SU-DHL-6 (cell line): ENCODE results near the gene P2RY8.
A peak's percentile ranks its signal among the peaks of the same experiment; 100 is the strongest.

Source experiments
- H2AFZ ChIP-seq: fragments of 200-600 bp; sonication (generic); 2 replicates; pipeline ENCODE4 v1.6.1; 2014; ENCODE audit warnings: low read depth, mild to moderate bottlenecking, moderate library complexity, mixed read lengths, antibody characterized with exemption, low read length; ENCODE audit not compliant: severe bottlenecking
- H3F3A ChIP-seq: fragments of 200-600 bp; shearing (Covaris generic); 2 replicates; pipeline ENCODE4 v1.6.0; 2016; ENCODE audit warnings: antibody characterized with exemption, mild to moderate bottlenecking; ENCODE audit not compliant: insufficient read depth
- H3K27ac ChIP-seq: fragments of 200-600 bp; sonication (generic); 2 replicates; pipeline ENCODE4 v1.5.1; 2016; ENCODE audit warnings: low read depth, mild to moderate bottlenecking, low read length, moderate library complexity, mixed read lengths
- H3K27me3 ChIP-seq: fragments of 200-600 bp; sonication (generic), shearing (Covaris generic); 2 replicates; pipeline ENCODE4 v1.6.0; 2014; ENCODE audit warnings: mild to moderate bottlenecking, low read length
- H3K36me3 ChIP-seq: fragments of 200-600 bp; sonication (generic); 2 replicates; pipeline ENCODE4 v1.6.1; 2014; ENCODE audit warnings: mild to moderate bottlenecking, low read length, mixed read lengths
- H3K4me2 ChIP-seq: fragments of 300-600, 200-600 bp; shearing (Covaris generic), sonication (generic); 2 replicates; pipeline ENCODE4 v1.6.0; 2014; ENCODE audit warnings: low read length, low read depth, mild to moderate bottlenecking; ENCODE audit not compliant: poor library complexity, severe bottlenecking
- H3K4me3 ChIP-seq: fragments of 200-600 bp; sonication (generic); 2 replicates; pipeline ENCODE4 v1.5.1; 2014; ENCODE audit warnings: antibody characterized with exemption, low read length, mild to moderate bottlenecking, mixed read lengths; ENCODE audit not compliant: insufficient read depth, poor library complexity, severe bottlenecking
- H3K79me2 ChIP-seq: fragments of 200-600 bp; sonication (generic); 2 replicates; pipeline ENCODE4 v1.6.1; 2014; ENCODE audit warnings: mild to moderate bottlenecking, low read length, moderate library complexity; ENCODE audit not compliant: insufficient read depth
- H3K9ac ChIP-seq: fragments of 200-600 bp; sonication (generic); 2 replicates; pipeline ENCODE4 v1.7.0; 2014; ENCODE audit warnings: mild to moderate bottlenecking, low read length
- H3K9me2 ChIP-seq: fragments of 200-600 bp; sonication (generic); replicated peaks from 2 replicates; pipeline ENCODE4 v1.6.1; 2014; ENCODE audit warnings: low read length; ENCODE audit not compliant: insufficient read depth
- H3K9me3 ChIP-seq: fragments of 200-600 bp; sonication (generic); 2 replicates; pipeline ENCODE4 v1.6.1; 2014; ENCODE audit warnings: low read length, mixed read lengths; ENCODE audit not compliant: insufficient read depth
- H4K20me1 ChIP-seq: fragments of 200-600 bp; sonication (generic); 2 replicates; pipeline ENCODE4 v1.6.1; 2014; ENCODE audit warnings: low read depth, mild to moderate bottlenecking, antibody characterized with exemption, low read length, moderate library complexity, mixed read lengths
- EZH2phosphoT487 ChIP-seq: fragments of 200-600 bp; sonication (generic), shearing (Covaris generic); conservative IDR thresholded peaks from 2 replicates; pipeline ENCODE4 v1.6.1; 2018; ENCODE audit warnings: mild to moderate bottlenecking, antibody characterized with exemption, low read length, moderate library complexity, mixed read lengths
- TF ChIP-seq, protein P1 (sequence below): fragments of 200-600 bp; sonication (generic); IDR thresholded peaks from one replicate; pipeline ENCODE4 v1.5.1; 2017; ENCODE audit warnings: antibody characterized with exemption, mild to moderate bottlenecking, low read length, moderate library complexity; ENCODE audit not compliant: insufficient read depth, poor library complexity, severe bottlenecking

P2RY8 gene

DNA sequence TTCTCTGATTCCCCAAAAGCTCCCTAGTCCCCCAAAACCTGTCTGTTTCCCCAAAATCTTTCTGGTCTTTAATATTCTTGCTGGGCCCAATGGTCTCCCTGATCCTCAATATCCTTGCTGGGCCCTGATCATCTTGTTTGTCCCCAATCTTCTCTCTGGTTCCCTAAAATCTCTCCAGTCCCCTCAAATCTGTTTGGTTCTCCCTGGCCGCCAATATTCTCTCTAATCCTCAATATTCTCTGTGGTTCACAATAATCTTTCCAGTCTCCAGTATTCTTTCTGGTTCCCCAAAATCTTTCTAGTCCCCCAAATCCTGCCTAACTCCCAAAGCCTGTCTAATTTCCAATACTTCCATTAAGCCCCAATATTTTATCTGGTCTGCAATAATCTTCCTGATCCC lies 18.5 kb downstream of the P2RY8 start:
- no peak overlapping the region for H3K4me2 ChIP-seq
- H3K79me2 ChIP-seq, result peaks cover 67% of the 10 kb centered on the region
- no peaks in the 10 kb centered on the region for H3K9me2 ChIP-seq

DNA sequence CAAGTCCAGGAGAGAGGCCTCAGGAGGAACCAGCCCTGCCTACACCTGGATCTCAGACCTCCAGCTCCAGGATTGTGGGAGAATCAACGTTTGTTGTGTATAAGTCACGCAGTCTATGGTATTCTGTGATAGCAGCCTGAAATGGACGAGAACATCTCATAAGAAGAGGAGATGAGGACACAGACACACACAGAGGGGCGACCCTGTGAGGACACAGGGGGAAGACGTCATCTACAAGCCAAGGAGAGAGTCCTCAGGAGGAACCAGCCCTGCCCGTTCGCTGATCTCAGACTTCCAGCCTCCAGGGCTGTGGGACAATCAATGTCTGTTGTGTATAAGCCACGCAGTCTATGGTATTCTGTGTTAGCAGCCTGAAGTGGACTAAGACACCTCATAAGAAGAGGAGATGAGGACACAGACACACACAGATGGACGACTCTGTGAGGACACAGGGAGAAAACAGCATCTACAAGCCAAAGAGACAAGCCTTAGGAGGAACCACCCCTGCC lies 20.3 kb downstream of the P2RY8 start:
- Histone ChIP-seq H4K20me1 (0 out of 2 replicates have a peak, but pooled peaks cover 3% of the 10 kb centered on the region), H3K27ac (peak overlapping the region; percentile 19; the same call in 1 of the 2 replicates), H3K9ac (no peak overlapping the region)

More for the DNA sequence above, 18.5 kb downstream of the P2RY8 start:
- no peaks in the 10 kb centered on the region for H3K27me3 ChIP-seq
- no peak overlapping the region for H3K9ac ChIP-seq
- 0 out of 2 replicates have a peak, but pooled peaks cover 3% of the 10 kb centered on the region for H4K20me1 ChIP-seq
- no peak overlapping the region for H3K4me3 ChIP-seq
- H3F3A ChIP-seq, result peaks cover 20% of the 10 kb centered on the region
- H2AFZ ChIP-seq, result no peak overlapping the region
- H3K27ac ChIP-seq, result no peak overlapping the region
- H3K9me3 ChIP-seq, result no peaks in the 10 kb centered on the region
- H3K36me3 ChIP-seq, result no peaks in the 10 kb centered on the region
- TF ChIP-seq, protein P1, sequence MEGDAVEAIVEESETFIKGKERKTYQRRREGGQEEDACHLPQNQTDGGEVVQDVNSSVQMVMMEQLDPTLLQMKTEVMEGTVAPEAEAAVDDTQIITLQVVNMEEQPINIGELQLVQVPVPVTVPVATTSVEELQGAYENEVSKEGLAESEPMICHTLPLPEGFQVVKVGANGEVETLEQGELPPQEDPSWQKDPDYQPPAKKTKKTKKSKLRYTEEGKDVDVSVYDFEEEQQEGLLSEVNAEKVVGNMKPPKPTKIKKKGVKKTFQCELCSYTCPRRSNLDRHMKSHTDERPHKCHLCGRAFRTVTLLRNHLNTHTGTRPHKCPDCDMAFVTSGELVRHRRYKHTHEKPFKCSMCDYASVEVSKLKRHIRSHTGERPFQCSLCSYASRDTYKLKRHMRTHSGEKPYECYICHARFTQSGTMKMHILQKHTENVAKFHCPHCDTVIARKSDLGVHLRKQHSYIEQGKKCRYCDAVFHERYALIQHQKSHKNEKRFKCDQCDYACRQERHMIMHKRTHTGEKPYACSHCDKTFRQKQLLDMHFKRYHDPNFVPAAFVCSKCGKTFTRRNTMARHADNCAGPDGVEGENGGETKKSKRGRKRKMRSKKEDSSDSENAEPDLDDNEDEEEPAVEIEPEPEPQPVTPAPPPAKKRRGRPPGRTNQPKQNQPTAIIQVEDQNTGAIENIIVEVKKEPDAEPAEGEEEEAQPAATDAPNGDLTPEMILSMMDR, result no peak
- no peak for TF ChIP-seq EZH2phosphoT487

DNA sequence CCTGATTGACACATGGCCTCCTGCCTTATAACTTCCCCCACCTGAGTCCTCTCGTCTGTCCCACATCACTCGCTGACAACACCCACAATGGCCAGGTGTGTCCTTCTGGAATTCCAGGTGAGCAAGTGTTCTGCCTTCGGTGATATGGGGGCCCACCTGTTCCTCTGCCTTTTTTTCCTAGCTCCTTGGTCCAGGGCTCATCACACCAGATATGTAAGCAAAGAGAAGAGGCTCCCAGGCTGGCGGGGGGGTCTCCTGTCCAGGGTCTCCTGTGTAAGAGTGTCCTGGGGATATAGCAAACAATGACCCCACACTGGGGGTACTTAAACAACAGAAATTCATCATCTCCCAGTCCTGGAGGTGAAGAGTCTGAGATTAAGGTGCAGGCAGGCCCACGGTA lies 25.2 kb downstream of the P2RY8 start:
- Histone ChIP-seq H4K20me1 (no peaks in the 10 kb centered on the region), H2AFZ (no peak overlapping the region), H3K4me2 (no peak overlapping the region), H3K79me2 (peaks cover 41% of the 10 kb centered on the region), H3K9me2 (no peaks in the 10 kb centered on the region), H3K27ac (no peak overlapping the region), H3K27me3 (no peaks in the 10 kb centered on the region), H3F3A (0 out of 2 replicates have a peak, but pooled peaks cover 2% of the 10 kb centered on the region), H3K4me3 (no peak overlapping the region), H3K36me3 (no peaks in the 10 kb centered on the region), H3K9me3 (no peaks in the 10 kb centered on the region), H3K9ac (no peak overlapping the region)
- no peak for TF ChIP-seq EZH2phosphoT487
- TF ChIP-seq, protein P1, result no peak

More for the DNA sequence above, 20.3 kb downstream of the P2RY8 start:
- Histone ChIP-seq H2AFZ (no peak overlapping the region), H3K9me2 (no peaks in the 10 kb centered on the region), H3K4me2 (no peak overlapping the region), H3K36me3 (no peaks in the 10 kb centered on the region), H3K79me2 (peaks cover 65% of the 10 kb centered on the region), H3F3A (peaks cover 7% of the 10 kb centered on the region; the same call in 1 of the 2 replicates), H3K27me3 (no peaks in the 10 kb centered on the region), H3K9me3 (no peaks in the 10 kb centered on the region), H3K4me3 (no peak overlapping the region)
- TF ChIP-seq EZH2phosphoT487, result no peak
- TF ChIP-seq, protein P1, result no peak
